Adrenal gland (tissue), 12 donors: ENCODE results near the gene FRAT2. TPM values are rescaled to one million over a fixed set of nuclear protein-coding genes. Genes with fewer than 3 reads are reported as not detected.
"Not testable (repeated sequence)": the region's sequence is repeated elsewhere in the genome, so short reads cannot be mapped to it uniquely, and the experiment has no call there.

Experiments used
- DNase-seq, 7 donors: peaks; one replicate each; pipeline ENCODE4 v3.0.0-alpha.2; 2019 to 2020
- H3K27ac ChIP-seq, 5 donors: fragments of 200-600 bp; sonication (generic) in 4 of 5; 1 replicate in 3 of 5; 2 replicates in 2 of 5; pipeline versions ENCODE4 v1.5.1 to v1.8.0; 2016 to 2020; ENCODE audit warnings: mild to moderate bottlenecking in 1 of 5
- H3K27me3 ChIP-seq: fragments of 200-600 bp; 2 replicates; pipeline ENCODE4 v1.8.0; 2021
- H3K36me3 ChIP-seq, 2 donors: fragments of 200-600 bp; replicated peaks in 1 of 2; 1 replicate in 1 of 2; 2 replicates in 1 of 2; pipeline versions ENCODE4 v1.5.1 to v1.8.0; 2018 to 2022
- H3K4me1 ChIP-seq, 2 donors: fragments of 200-600 bp; replicated peaks in 1 of 2; 1 replicate in 1 of 2; 2 replicates in 1 of 2; pipeline versions ENCODE4 v1.5.1 to v1.8.0; 2018 to 2021
- H3K4me3 ChIP-seq, 4 donors: fragments of 200-600 bp; sonication (generic) in 3 of 4; one replicate each; pipeline ENCODE4 v1.5.1; 2016 to 2018
- H3K9me3 ChIP-seq, 3 donors: fragments of 200-600 bp; sonication (generic) in 1 of 3; replicated peaks in 1 of 3; 1 replicate in 2 of 3; 2 replicates in 1 of 3; pipeline versions ENCODE4 v1.5.1 to v1.8.0; 2016 to 2021
- POLR2A ChIP-seq, 2 donors: fragments of 450-650 bp; IDR thresholded peaks; one replicate each; pipeline ENCODE4 v1.6.1; 2017; ENCODE audit warnings: antibody characterized with exemption in 2 of 2, mild to moderate bottlenecking in 2 of 2, moderate library complexity in 1 of 2
- WGBS, 4 donors: extraction: QIAGEN DNeasy Blood & Tissue Kit in 2 of 4; methylation state at CpG; one replicate each; pipeline versions ENCODE4 v1.1.5 to v1.1.7; 2013 to 2017; 5-methylcytosine and 5-hydroxymethylcytosine counted together
- intact Hi-C, 2 donors: fragments of 100-400 bp; cut with DNase I; formaldehyde crosslinking; loops; one replicate each; pipeline versions ENCODE4 v1.14.1 to v1.15.0; 2022 to 2023
- polyA plus RNA-seq, 3 donors: library from polyadenylated mRNA; stranded (reverse); fragments of 200-250 nt in 2 of 3; fragments of 350-450 nt in 1 of 3; fragmentation: Illumina TruSeq in 1 of 3; extraction: RNeasy Lipid Tissue Mini Kit (QIAGEN cat#74804) in 1 of 3; gene quantifications; one replicate each; pipeline ENCODE4 v1.2.3, GENCODE V29; 2013 to 2014
- total RNA-seq, 9 donors: library from RNA; depleted of rRNA in 4 of 9; stranded (reverse); fragments of >200 nt in 4 of 9; fragments of 120-200 nt in 1 of 9; fragmentation: NEBNext Ultra II Directional in 1 of 9; extraction: Animal tissue kit (Norgen Biotek cat#: 25700) in 1 of 9; gene quantifications; one replicate each; pipeline versions ENCODE4 v1.1.0 to v1.2.4, GENCODE V29; 2013 to 2023
- TF ChIP-seq, protein P1 (sequence below), 6 experiments: fragments of 450-650 bp in 4 of 6; fragments of 200-600 bp in 2 of 6; sonication (generic) in 1 of 6; IDR thresholded peaks; 1 replicate in 5 of 6; 2 replicates in 1 of 6; pipeline versions ENCODE4 v1.5.1 to v1.8.0; 2016 to 2021; ENCODE audit warnings: antibody characterized with exemption in 6 of 6, mild to moderate bottlenecking in 2 of 6, moderate library complexity in 1 of 6
- donor health status: healthy with polysubstance abuse.
- donor health status: Bipolar disorder and iron deficiency.
- donor health status: DM: yes; HTN: yes; CAD: no.
- donor health status: DM: no; HTN: no; CAD: no.
- donor health status: DM: no; HTN: no; CAD: no.
- donor health status: DM: yes; HTN: yes; CAD: no.

The FRAT2 gene
- total and polyA plus RNA-seq, 12 donors = 2.8 to 17.9 (median 7.7) TPM

DNA sequence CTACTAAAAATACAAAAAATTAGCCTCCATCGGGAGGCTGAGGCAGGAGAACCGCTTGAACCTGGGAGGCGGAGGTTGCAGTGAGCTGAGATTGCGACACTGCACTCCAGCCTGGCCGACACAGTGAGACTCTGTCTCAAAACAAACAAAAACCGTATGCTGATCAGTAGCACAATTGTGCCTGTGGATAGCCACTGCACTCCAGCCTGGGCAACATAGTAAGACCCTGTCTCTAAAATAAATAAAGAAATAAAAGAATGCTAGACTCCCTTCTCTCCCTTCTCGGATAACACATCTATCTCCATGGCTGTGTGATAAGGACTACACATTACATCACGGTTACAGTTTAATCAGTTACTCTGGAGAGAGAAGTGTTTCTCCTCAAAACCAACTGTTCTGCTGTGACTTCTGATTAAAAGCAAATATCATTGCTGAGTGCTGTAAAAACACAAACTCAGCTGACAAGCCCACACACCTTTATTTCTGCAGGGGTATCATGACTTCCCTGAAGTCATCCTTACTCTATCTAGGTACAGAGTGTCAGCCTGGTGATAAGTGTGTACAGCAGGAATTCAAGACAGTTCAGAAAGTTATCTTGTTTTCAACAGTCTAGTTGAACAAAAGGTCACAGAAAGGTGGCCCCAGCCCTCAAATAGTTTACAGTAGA lies 36.8 kb downstream of the FRAT2 start:
- 71 to 83% (median 75%) methylated on average over 8 of the region's 8 CpGs for WGBS, 4 donors
- no peak overlapping the region for H3K4me3 ChIP-seq
- H3K27ac ChIP-seq = no peak overlapping the region
- no peaks in the 10 kb centered on the region for H3K9me3 ChIP-seq
- no peaks in the 10 kb centered on the region for H3K27me3 ChIP-seq
- DNase-seq = no peak
- no peak for TF ChIP-seq POLR2A (IDR thresholded peaks at IDR 0.05)
- TF ChIP-seq, protein P1, sequence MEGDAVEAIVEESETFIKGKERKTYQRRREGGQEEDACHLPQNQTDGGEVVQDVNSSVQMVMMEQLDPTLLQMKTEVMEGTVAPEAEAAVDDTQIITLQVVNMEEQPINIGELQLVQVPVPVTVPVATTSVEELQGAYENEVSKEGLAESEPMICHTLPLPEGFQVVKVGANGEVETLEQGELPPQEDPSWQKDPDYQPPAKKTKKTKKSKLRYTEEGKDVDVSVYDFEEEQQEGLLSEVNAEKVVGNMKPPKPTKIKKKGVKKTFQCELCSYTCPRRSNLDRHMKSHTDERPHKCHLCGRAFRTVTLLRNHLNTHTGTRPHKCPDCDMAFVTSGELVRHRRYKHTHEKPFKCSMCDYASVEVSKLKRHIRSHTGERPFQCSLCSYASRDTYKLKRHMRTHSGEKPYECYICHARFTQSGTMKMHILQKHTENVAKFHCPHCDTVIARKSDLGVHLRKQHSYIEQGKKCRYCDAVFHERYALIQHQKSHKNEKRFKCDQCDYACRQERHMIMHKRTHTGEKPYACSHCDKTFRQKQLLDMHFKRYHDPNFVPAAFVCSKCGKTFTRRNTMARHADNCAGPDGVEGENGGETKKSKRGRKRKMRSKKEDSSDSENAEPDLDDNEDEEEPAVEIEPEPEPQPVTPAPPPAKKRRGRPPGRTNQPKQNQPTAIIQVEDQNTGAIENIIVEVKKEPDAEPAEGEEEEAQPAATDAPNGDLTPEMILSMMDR (IDR thresholded peaks at IDR 0.05) = no peak
- intact Hi-C loops = no loop called here
- H3K4me1 ChIP-seq = no peaks in the 10 kb centered on the region
- H3K36me3 ChIP-seq = no peaks in the 10 kb centered on the region

DNA sequence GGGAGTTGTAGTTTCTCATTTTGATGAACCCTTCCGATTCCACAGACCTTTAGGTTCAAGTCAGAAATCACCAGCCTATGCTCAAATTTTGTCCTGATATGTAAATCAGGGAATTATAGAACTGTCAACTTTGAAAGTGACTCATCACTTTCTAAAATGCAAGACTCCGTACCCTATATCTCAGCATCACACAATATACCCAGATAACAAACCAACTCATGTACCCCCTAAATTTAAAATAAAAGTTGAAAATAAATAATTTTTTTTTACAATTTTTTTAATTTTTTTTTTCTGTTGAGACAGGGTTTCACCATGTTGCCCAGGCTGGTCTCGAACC lies 41.7 kb downstream of the FRAT2 start:
- Histone ChIP-seq H3K4me3 (no peak overlapping the region), H3K9me3 (no peaks in the 10 kb centered on the region), H3K27me3 (no peaks in the 10 kb centered on the region), H3K36me3 (no peaks in the 10 kb centered on the region), H3K27ac (no peak overlapping the region), H3K4me1 (peaks cover 0 to 8% of the 10 kb centered on the region in 2 donors)
- no peak for DNase-seq
- WGBS, 4 donors = 62 to 67% (median 63%) methylated on average over 3 of the region's 3 CpGs
- intact Hi-C loops = no loop called here
- TF ChIP-seq, protein P1 (IDR thresholded peaks at IDR 0.05) = no peak
- no peak for TF ChIP-seq POLR2A (IDR thresholded peaks at IDR 0.05)

GRCh38 chr10:97292097-97292861 lies 42.2 kb downstream of the FRAT2 start, which contains the start of gene ARHGAP19:
ARHGAP19 (minus strand) TSS chr10:97292637; CDS start chr10:97292627, 10 bp downstream.
- intact Hi-C loops = no loop called here
- WGBS, 4 donors = 0 to 1% (median 1%) methylated on average over 33 to 55 of the region's 55 CpGs
- Histone ChIP-seq H3K4me3 (peak within 1 kb of the TSS; percentile 20 to 75 (median 61)), H3K36me3 (no peaks in the 10 kb centered on the region), H3K27me3 (no peaks in the 10 kb centered on the region), H3K27ac (peak within 1 kb of the TSS; percentile 22 to 94 (median 88)), H3K9me3 (no peaks in the 10 kb centered on the region), H3K4me1 (peaks cover 0 to 8% of the 10 kb centered on the region in 2 donors)
- TF ChIP-seq, protein P1 (IDR thresholded peaks at IDR 0.05) = peak in 3 of 6 experiments; percentile 8 to 22 (median 17)
- peak; percentile 47 to 85 for TF ChIP-seq POLR2A (IDR thresholded peaks at IDR 0.05)
- peak; percentile 96 to 99 (median 98) for DNase-seq

GRCh38 chr10:97291357-97292096 lies 43.0 kb downstream of the FRAT2 start:
- Histone ChIP-seq H3K4me1 (peaks cover 0 to 8% of the 10 kb centered on the region in 2 donors), H3K27me3 (no peaks in the 10 kb centered on the region), H3K9me3 (no peaks in the 10 kb centered on the region), H3K36me3 (no peaks in the 10 kb centered on the region), H3K4me3 (peak overlapping the region; percentile 20 to 75 (median 61)), H3K27ac (peak overlapping the region in 4 of 5 donors; percentile 77 to 94 (median 90))
- peak in 1 of 7 donors; percentile 51 for DNase-seq
- 53 to 58% (median 55%) methylated on average over 25 of the region's 25 CpGs for WGBS, 4 donors
- intact Hi-C loops = no loop called here
- no peak for TF ChIP-seq POLR2A (IDR thresholded peaks at IDR 0.05)
- TF ChIP-seq, protein P1 (IDR thresholded peaks at IDR 0.05) = no peak

DNA sequence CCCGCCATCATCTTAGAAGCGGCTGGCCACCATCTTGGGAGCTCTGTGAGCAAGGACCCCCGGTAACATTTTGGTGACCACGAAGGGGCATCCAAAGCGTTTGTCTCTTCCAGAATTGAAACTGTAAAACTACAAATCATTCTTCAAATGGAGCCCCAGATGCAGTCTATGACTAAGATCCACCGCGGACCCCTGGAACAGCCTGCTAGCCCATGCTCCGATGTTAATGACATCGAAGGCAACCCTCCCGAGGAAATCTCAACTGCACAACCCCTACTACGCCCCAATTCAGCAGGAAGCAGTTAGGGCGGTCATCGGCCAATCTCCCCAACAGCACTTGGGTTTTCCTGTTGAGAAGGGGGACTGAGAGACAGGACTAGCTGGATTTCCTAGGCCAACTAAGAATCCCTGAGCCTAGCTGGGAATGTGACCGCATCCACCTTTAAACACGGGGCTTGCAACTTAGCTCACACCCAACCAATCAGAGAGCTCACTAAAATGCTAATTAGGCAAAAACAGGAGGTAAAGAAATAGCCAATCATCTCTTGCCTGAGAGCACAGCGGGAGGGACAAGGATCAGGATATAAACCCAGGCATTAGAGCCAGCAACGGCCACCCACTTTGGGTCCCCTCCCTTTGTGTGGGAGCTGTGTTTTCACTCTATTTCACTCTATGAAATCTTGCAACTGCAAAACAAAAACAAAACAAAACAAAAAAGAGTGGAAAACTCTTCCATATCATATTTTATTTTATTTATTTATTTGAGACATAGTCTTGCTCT lies 43.8 kb downstream of the FRAT2 start:
- H3K27me3 ChIP-seq, H3K9me3 ChIP-seq, H3K36me3 ChIP-seq, intact Hi-C loops, H3K4me1 ChIP-seq, H3K4me3 ChIP-seq: not testable (repeated sequence)
- H3K27ac ChIP-seq = peak overlapping the region in 1 of 5 donors; percentile 94
- WGBS, 4 donors = 92 to 95% (median 93%) methylated on average over 12 to 17 of the region's 17 CpGs
- DNase-seq = peak in 1 of 7 donors; percentile 42

- H3K4me1 ChIP-seq, intact Hi-C loops, H3K9me3 ChIP-seq, H3K27ac ChIP-seq, H3K4me3 ChIP-seq, H3K27me3 ChIP-seq, H3K36me3 ChIP-seq: not testable (repeated sequence)
- WGBS, 4 donors = 96 to 98% (median 97%) methylated on average over 12 to 13 of the region's 13 CpGs
- peak in 1 of 7 donors; percentile 40 for DNase-seq
These were observed 44.5 kb downstream of the FRAT2 start for GRCh38 chr10:97290076-97290475.
